GM18520 (cell line): ENCODE measurements around the gene THSD4.
"Not testable (repeated sequence)": the region's sequence is repeated elsewhere in the genome, so short reads cannot be mapped to it uniquely, and the experiment has no call there.

Experiments
- ATAC-seq: cut with Tn5 transposase; IDR thresholded peaks from one replicate; pipeline ENCODE4 v1.9.1; 2021; ENCODE audit not compliant: unreplicated experiment

Gene THSD4

DNA sequence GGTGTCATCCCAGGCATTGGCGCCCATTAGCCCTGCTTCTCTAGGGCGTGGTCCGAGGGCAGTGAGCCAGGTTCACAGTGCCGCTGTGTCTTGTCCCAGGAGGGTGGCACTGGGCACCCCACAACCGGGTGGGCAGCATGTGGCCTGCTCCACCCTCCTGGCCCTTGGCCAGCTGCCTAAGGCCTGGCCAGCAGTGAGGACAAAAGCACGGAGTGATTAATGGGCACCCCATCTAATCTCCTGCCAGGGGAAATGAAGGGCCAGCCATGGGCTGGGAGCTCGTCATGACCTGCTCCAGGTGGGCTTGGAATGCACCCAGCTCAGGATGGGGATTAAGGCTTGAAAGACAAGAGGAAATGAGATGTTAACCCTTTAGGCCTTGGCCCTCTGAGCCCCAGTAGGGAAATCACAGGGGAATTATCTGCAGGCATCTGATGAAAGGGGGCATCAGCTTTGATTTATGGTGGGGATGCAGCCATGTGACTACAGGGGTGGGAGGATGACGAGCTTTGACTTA, 5.2 kb downstream of the THSD4 start:
- ATAC-seq, result no peak

GRCh38 chr15:71121442-71121841, 6.2 kb downstream of the THSD4 start:
- ATAC-seq, result no peak

DNA sequence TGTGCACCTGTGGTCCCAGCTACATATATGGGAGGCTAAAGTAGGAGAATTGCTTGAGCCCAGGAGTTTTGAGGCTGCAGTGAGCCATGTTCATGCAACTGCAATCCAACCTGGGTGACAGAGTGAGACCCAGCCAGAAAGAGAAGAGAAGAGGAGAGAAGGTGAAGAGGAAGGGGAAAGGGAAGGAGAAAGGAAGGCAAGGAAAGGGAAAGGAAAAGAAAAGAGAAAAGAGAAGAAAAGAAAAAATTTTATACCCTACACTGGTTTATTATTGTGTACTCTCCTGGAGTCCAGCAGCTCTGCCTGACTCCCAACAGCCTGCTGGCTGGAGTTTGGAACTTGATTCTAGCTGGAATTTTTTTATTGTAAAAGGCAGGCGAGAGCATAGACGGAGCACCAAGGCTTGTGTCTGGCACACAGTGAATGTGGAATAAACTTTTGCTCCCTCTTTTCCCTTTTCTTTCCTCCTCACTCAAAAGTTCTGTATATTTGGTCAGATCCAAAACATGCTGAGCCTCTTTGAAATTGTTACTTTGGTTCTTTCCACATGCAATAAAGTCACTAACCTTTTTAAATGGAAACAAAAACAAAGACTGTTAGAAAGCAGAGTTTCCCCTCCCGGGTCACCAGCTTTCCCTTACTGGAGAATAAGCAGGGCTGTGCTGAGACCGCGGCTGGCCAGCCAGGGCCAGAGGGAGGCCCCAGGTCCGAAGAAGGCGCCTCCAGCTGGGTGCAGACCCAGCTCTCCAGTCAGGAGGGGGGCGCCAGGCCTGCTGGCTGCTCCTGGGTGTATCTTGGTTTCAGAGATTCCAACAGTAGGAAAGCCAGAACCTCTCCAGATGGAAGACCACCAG, 9.9 kb downstream of the THSD4 start:
- ATAC-seq, result no peak

DNA sequence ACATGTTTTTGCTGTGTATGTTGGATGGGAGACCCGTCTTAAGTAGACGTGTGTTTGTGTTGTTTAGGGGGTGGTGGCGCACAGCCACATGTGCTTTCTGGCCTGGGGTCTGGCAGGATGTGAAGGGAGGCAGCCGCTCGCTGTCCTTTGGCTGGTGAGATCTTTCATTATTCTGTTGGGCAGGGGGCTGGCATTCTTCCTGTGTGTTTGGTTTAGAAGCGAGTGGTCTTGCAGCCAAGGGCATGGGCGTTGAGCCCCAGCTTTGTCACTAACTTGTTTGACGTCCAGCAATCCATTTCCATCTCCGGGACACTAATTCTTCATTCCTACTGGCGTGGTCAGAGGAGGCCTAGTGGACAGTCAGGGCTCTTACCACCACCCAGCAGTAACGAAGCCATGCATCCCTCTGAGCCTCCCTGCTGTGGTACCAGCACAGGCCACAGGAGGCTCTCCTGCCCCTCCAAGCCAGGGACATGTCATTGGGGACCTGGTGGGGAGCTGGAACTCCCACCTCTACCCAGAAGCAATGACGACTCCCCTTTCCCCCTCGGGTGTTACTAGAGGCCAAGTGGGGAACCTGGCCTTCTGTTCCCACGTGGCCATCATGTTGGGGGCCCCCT, 10.7 kb downstream of the THSD4 start:
- no peak for ATAC-seq

DNA sequence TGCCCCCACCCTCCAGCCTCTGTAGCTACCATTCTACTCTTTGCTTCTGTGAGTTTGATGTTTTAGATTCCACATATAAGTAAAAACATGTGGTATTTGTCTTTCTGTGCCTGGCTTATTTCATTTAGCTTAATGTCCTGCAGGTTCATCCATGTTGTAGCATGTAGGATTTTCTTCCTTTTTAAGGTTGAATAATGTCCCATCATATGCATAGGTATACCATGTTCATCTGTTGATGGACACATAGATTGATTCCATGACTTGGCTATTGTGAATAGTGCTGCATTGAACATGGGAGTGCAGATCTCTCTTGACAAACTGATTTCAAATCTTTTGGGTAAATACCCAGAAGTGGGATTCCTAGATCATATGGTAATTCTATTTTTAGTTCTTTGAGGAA, 11.8 kb downstream of the THSD4 start:
- ATAC-seq, result no peak

DNA sequence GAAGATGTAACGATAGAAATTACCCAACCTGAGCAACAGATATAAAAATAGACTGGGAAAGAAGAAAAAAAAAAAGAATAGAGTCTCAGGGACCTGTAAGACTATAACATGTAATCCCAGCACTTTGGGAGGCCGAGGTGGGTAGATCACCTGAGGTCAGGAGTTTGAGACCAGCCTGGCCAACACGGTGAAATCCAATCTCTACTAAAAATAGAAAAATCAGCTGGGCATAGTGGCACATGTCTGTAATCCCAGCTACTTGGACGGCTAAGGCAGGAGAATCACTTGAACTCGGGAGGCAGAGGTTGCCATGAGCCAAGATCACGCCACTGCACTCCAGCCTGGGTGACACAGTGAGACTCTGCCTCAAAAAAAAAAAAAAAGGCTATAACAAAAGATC, 12.9 kb downstream of the THSD4 start:
- not testable (repeated sequence) for ATAC-seq

GRCh38 chr15:71128939-71129562, 13.8 kb downstream of the THSD4 start:
- ATAC-seq, result no peak

GRCh38 chr15:71129669-71130068, 14.4 kb downstream of the THSD4 start:
- no peak for ATAC-seq

DNA sequence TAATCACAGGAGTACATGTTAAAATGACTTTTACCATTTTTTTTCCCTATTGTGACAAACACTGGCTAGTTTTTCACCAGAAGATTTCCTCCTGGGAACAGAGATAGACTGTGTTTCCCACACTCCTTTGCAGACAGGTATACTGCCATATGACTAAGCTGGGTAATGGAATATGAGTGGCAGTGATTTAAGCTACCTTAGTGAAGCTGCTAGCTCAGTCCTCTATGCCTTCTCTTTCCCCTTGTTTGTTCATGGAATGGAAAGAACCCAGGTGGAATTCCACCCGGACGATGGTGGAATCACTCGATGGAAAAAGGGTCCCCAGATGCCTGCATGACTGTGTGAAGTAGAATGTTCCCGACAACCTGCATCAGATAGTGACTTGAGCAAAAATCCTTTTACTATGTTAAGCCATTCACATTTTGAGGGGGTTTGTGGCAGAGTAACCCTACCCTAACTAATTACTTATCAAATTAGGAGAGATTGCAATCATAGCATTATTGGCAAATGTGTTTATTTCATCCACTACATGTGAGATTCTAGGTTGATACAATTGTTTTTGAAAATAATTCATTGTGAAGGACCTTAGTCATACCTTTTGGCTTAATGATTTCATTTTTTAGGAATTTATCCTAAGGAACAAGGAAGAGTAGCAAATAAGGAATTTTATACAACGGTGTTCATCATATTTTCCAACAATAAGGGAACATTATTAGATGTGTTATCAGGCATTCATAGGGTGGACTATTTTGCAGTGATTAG, 16.5 kb downstream of the THSD4 start:
- ATAC-seq, result no peak

DNA sequence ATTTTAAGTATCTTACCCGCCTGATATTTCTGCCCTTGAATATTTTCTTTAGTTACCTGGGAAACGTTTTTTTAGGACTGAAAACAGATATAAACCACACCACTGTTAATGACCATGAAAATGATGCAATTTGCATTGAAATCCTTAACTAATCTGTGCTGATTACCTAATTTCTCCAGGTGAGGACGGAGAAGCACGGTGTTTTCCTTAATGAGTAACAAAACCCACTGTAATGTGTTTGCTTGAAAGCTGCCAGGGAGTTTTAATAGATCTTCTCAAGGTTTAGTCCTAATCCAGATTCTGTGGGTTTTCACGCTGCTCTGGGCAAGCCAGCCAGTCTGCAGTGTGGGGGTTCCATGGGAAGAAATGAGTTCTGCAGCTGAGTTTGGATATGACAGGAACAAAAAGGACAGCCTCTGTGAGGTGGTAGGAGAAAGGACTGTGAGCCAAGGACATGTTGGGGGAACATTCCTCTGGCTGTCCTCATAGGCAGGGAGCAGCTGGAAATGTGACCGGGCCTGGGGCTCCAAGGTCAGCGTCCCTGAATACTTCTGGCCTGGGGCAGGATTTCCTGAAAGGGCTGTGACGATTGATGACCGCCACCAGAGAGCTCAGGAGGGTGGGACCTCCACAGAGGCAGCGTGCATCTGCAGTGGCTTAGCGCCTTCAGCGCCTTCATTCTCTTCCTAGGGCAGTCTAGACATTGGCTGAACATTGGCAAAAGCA, 18.6 kb downstream of the THSD4 start:
- no peak for ATAC-seq

GRCh38 chr15:71136159-71136783, 21.0 kb downstream of the THSD4 start:
- ATAC-seq, result no peak

GRCh38 chr15:71136793-71137518, 21.7 kb downstream of the THSD4 start:
- ATAC-seq, result no peak

- ATAC-seq, result no peak
These were observed 23.2 kb downstream of the THSD4 start for GRCh38 chr15:71138473-71138872.

- no peak for ATAC-seq
These were observed 24.0 kb downstream of the THSD4 start for GRCh38 chr15:71139241-71139640.

GRCh38 chr15:71141572-71141971, 26.3 kb downstream of the THSD4 start:
- ATAC-seq, result no peak

DNA sequence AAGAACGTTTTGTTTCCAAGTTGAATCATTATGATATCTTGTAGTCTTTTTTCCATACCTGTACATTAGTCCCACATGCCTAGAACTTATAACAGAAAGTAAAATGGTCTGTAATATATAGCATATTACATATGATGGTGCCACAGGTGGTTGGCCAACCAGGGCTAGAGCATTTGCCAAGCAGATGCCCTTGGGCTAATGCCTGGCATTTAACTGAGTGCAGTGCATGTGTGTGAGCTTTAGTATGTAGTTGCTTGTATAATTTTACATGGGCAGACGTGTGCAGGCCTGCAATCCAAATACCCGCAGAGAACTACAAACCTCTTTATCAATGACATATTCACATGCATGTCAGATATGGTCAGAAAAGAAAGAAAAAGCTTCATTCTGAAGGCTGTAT, 27.5 kb downstream of the THSD4 start:
- ATAC-seq, result no peak

GRCh38 chr15:71143373-71144310, 28.4 kb downstream of the THSD4 start:
- ATAC-seq, result no peak

DNA sequence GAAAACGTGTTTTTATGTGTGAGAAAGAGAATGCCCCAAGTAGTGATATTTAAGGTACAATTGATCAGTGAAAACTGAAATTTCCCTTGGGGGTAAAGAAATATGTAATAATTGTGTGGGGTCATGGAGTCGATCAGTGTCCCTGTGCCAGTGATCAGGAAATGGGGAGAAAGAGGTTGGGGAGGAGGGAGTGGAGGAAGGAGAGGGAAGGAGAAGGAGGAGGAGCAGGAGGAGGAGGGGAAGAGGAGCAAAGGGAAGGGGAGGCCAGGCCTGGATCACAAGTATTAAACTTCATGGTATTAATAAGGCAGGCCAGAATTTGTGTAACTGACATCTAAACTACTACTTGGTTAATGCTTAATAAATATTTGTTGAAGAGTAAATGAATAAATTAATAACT, 30.4 kb downstream of the THSD4 start:
- no peak for ATAC-seq
